Prostate gland (tissue), 2 donors: Measurements from ENCODE around the gene TSHZ1.

Experiments used
- CTCF ChIP-seq, 4 experiments: fragments of 200-600 bp in 2 of 4; fragments of 450-650 bp in 2 of 4; sonication (generic) in 2 of 4; IDR thresholded peaks; 1 replicate in 3 of 4; 2 replicates in 1 of 4; pipeline ENCODE4 v1.5.1; 2016 to 2019; ENCODE audit warnings: antibody characterized with exemption in 4 of 4, mild to moderate bottlenecking in 2 of 4, moderate library complexity in 2 of 4
- POLR2A ChIP-seq: fragments of 450-650 bp; IDR thresholded peaks from one replicate; pipeline ENCODE4 v1.6.1; 2016; ENCODE audit warnings: antibody characterized with exemption, mild to moderate bottlenecking
- POLR2AphosphoS5 ChIP-seq: sonication (generic); formaldehyde crosslinking; IDR thresholded peaks from one replicate; pipeline ENCODE4 v1.6.1; 2017; ENCODE audit warnings: antibody characterized with exemption

GRCh38 chr18:75271952-75272351 lies 61.4 kb downstream of the TSHZ1 start:
- TF ChIP-seq POLR2A = no peak
- no peak for TF ChIP-seq CTCF (IDR thresholded peaks at IDR 0.05)
- no peak for TF ChIP-seq POLR2AphosphoS5
